Gastroesophageal sphincter (tissue), 4 donors: ENCODE data around the gene IL1RL1. TPM values are rescaled to one million over a fixed set of nuclear protein-coding genes. Genes with fewer than 3 reads are reported as not detected.

Experiments
- ATAC-seq: fragments of 150-250 bp; one replicate; pipeline ENCODE4 v1.9.1; 2016; ENCODE audit warnings: mild to moderate bottlenecking, moderate library complexity
- H3K27ac ChIP-seq, 4 donors: fragments of 200-600 bp; sonication (generic) in 3 of 4; 1 replicate in 3 of 4; 2 replicates in 1 of 4; pipeline ENCODE4 v1.5.1; 2016 to 2019
- H3K27me3 ChIP-seq: fragments of 200-600 bp; sonication (generic); one replicate; pipeline ENCODE4 v1.5.1; 2019
- H3K36me3 ChIP-seq, 2 donors: fragments of 200-600 bp; sonication (generic); one replicate each; pipeline ENCODE4 v1.5.1; 2019; ENCODE audit warnings: control low read depth in 1 of 2
- H3K4me1 ChIP-seq, 3 donors: fragments of 200-600 bp; sonication (generic); 1 replicate in 2 of 3; 2 replicates in 1 of 3; pipeline ENCODE4 v1.5.1; 2016 to 2019; ENCODE audit warnings: control low read depth in 2 of 3
- H3K4me3 ChIP-seq, 2 donors: fragments of 200-600 bp; sonication (generic); one replicate each; pipeline ENCODE4 v1.5.1; 2019; ENCODE audit warnings: mild to moderate bottlenecking in 1 of 2, moderate library complexity in 1 of 2
- H3K9me3 ChIP-seq, 3 donors: fragments of 200-600 bp; sonication (generic); one replicate each; pipeline ENCODE4 v1.5.1; 2017 to 2019; ENCODE audit warnings: control low read depth in 2 of 3
- CTCF ChIP-seq, 4 experiments: fragments of 200-600 bp in 2 of 4; fragments of 450-650 bp in 2 of 4; sonication (generic) in 1 of 4; IDR thresholded peaks; one replicate each; pipeline ENCODE4 v1.5.1; 2017 to 2019; ENCODE audit warnings: antibody characterized with exemption in 4 of 4, mild to moderate bottlenecking in 2 of 4, moderate library complexity in 2 of 4
- EP300 ChIP-seq: sonication (generic); formaldehyde crosslinking; IDR thresholded peaks from one replicate; pipeline ENCODE4 v1.6.1; 2017; ENCODE audit warnings: antibody characterized with exemption, mild to moderate bottlenecking
- POLR2A ChIP-seq, 2 donors: fragments of 450-650 bp; IDR thresholded peaks; one replicate each; pipeline ENCODE4 v1.6.1; 2017; ENCODE audit warnings: antibody characterized with exemption in 2 of 2, mild to moderate bottlenecking in 2 of 2, moderate library complexity in 1 of 2
- POLR2AphosphoS5 ChIP-seq: sonication (generic); formaldehyde crosslinking; IDR thresholded peaks from one replicate; pipeline ENCODE4 v1.6.1; 2017; ENCODE audit warnings: antibody characterized with exemption
- WGBS, 2 donors: methylation state at CpG; one replicate each; pipeline ENCODE4 v1.1.5; 2018; ENCODE audit warnings: low coverage in 1 of 2; 5-methylcytosine and 5-hydroxymethylcytosine counted together
- total RNA-seq, 4 donors: library from RNA; depleted of rRNA; stranded (reverse); fragments of >200 nt; gene quantifications; one replicate each; pipeline ENCODE4 v1.1.0, GENCODE V29; 2016

The IL1RL1 gene
- total RNA-seq, 4 donors from 2014 or later, result 7.1 to 22.6 (median 8.1) TPM

- H3K27me3 ChIP-seq, result peaks cover 5% of the 10 kb centered on the region
- H3K4me3 ChIP-seq, result no peak overlapping the region
- H3K9me3 ChIP-seq, result no peaks in the 10 kb centered on the region
- WGBS, 2 donors, result 90 to 94% methylated on average over 6 to 7 of the region's 7 CpGs
- ATAC-seq, result no peak
- H3K4me1 ChIP-seq, result peaks cover 0 to 6% (median 0%) of the 10 kb centered on the region in 3 donors
- no peak for TF ChIP-seq POLR2A (IDR thresholded peaks at IDR 0.05)
- TF ChIP-seq EP300, result no peak
- no peak for TF ChIP-seq POLR2AphosphoS5
- no peak for TF ChIP-seq CTCF (IDR thresholded peaks at IDR 0.05)
- H3K36me3 ChIP-seq, result no peaks in the 10 kb centered on the region
- H3K27ac ChIP-seq, result no peak overlapping the region
Observed at GRCh38 chr2:102340778-102341177, 29.4 kb downstream of the IL1RL1 start.

- Histone ChIP-seq H3K4me3 (no peak overlapping the region), H3K27me3 (peaks cover 5% of the 10 kb centered on the region), H3K9me3 (no peaks in the 10 kb centered on the region), H3K27ac (no peak overlapping the region), H3K4me1 (no peaks in the 10 kb centered on the region), H3K36me3 (no peaks in the 10 kb centered on the region)
- ATAC-seq, result no peak
- WGBS, 2 donors, result 46 to 54% methylated on average over 2 to 3 of the region's 3 CpGs
- TF ChIP-seq CTCF (IDR thresholded peaks at IDR 0.05) (no peak), POLR2AphosphoS5 (no peak), EP300 (no peak), POLR2A (IDR thresholded peaks at IDR 0.05) (no peak)
Observed at GRCh38 chr2:102342888-102343287, 31.5 kb downstream of the IL1RL1 start.

GRCh38 chr2:102344397-102344796 is 33.0 kb downstream of the IL1RL1 start:
- ATAC-seq, result no peak
- TF ChIP-seq POLR2AphosphoS5 (no peak), CTCF (IDR thresholded peaks at IDR 0.05) (no peak), POLR2A (IDR thresholded peaks at IDR 0.05) (no peak), EP300 (no peak)
- WGBS, 2 donors, result 83 to 86% methylated on average over 3 of the region's 3 CpGs
- no peaks in the 10 kb centered on the region for H3K4me1 ChIP-seq
- no peaks in the 10 kb centered on the region for H3K9me3 ChIP-seq
- H3K4me3 ChIP-seq, result no peak overlapping the region
- no peaks in the 10 kb centered on the region for H3K36me3 ChIP-seq
- peaks cover 10% of the 10 kb centered on the region for H3K27me3 ChIP-seq
- H3K27ac ChIP-seq, result no peak overlapping the region

GRCh38 chr2:102345329-102345920 is 34.1 kb downstream of the IL1RL1 start:
- H3K36me3 ChIP-seq, result no peaks in the 10 kb centered on the region
- WGBS, 2 donors, result 67 to 68% methylated on average over 3 of the region's 4 CpGs

More at GRCh38 chr2:102345329-102345920, 34.1 kb downstream of the IL1RL1 start:
- H3K27ac ChIP-seq, result no peak overlapping the region
- ATAC-seq, result no peak
- H3K4me1 ChIP-seq, result no peaks in the 10 kb centered on the region
- TF ChIP-seq EP300 (no peak), CTCF (IDR thresholded peaks at IDR 0.05) (no peak), POLR2AphosphoS5 (no peak), POLR2A (IDR thresholded peaks at IDR 0.05) (no peak)
- H3K27me3 ChIP-seq, result peaks cover 10% of the 10 kb centered on the region
- H3K9me3 ChIP-seq, result no peaks in the 10 kb centered on the region
- H3K4me3 ChIP-seq, result no peak overlapping the region
